NT2/D1 (cell line): Measurements from ENCODE around the gene CPN2.

Experiments
- SUZ12 ChIP-seq: IDR thresholded peaks from 2 replicates; pipeline ENCODE4 v1.6.1; 2011; ENCODE audit not compliant: insufficient read length, insufficient read depth; ENCODE audit errors: extremely low read depth
- YY1 ChIP-seq: IDR thresholded peaks from 2 replicates; pipeline ENCODE4 v1.6.1; 2011; ENCODE audit not compliant: insufficient read length, insufficient read depth
- ZNF274 ChIP-seq: IDR thresholded peaks from 2 replicates; pipeline ENCODE4 v1.6.1; 2011; ENCODE audit warnings: mild to moderate bottlenecking, low read depth, low read length

GRCh38 chr3:194294895-194295214 lies 56.3 kb downstream of the CPN2 start:
- TF ChIP-seq ZNF274 (no peak), SUZ12 (no peak), YY1 (no peak)
